Measurements from ENCODE around the gene BNIPL.

BNIPL gene

DNA sequence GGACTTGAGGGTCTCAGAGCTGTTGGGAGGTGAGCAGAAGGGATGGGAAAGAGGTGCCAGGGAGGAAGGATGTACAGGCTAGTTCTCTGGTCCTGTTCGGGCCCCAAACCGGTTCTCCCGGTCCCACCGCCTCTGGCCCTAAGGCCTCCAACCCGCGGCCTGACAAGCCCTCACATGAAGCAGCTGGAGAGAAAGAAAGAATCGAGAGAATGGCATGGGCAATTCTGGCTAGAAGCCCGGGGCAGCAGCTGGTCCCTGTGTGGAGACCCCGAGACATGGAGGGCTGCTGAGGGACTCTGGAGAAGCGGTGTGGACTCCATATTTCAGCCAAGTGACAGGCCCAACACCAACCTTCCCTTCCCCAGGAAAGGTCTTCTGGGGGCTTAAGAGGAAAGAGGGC is 22.3 kb downstream of the BNIPL start:
- DNase-seq (ENCODE audit: low spot score): peak; percentile 12

- peak; percentile 82 for DNase-seq (ENCODE audit: low spot score)
These were observed 23.0 kb downstream of the BNIPL start, which contains the start of gene CDC42SE1 for GRCh38 chr1:151059109-151060006. Gene CDC42SE1, minus strand, starts transcription at chr1:151059622. Its CDS starts 3,892 bp downstream, at chr1:151055730.

- DNase-seq (ENCODE audit: low spot score): no peak
These were observed 23.7 kb downstream of the BNIPL start, which contains the start of gene MLLT11 for GRCh38 chr1:151060007-151060656. Gene MLLT11, plus strand, starts transcription at chr1:151060397. Its CDS starts 6,828 bp downstream, at chr1:151067225.

DNA sequence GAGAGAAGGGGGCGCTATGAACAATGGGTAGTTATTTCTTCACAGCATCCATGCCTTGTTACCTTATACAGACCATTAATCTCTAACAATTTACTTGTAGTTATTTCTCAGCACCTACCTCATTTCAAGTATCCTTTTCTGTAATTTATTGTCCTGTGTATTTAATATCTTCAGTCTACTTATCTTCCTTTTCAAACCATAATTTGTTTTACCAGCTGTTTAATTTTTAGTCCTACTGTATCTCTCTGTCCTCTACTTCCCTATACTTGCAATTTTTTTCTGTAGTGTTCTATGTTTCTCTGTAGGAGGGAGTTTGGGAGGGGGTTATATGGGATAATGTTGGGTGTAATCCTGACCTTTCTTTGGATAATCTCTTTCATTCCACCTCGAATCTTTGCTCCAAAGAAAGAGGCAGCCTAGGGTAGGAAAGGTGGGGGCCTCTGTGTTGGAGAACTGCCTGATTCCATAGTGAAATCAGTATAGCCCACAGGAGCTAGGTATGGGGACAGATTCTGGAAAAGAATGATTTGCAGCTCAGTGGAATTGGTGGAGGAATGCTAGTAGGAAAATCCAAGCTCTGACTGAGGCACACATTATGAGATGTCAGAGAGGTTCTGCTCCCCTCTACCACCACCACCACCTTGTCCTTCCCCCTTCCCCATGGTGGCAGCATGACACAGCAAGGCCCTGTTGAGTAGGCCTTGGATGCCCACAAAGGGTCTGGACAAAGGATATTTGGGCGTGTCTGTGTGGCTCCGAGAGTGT is 24.5 kb downstream of the BNIPL start:
- no peak for DNase-seq (ENCODE audit: low spot score)

GRCh38 chr1:151061704-151062103 is 25.3 kb downstream of the BNIPL start:
- DNase-seq (ENCODE audit: low spot score): no peak

DNA sequence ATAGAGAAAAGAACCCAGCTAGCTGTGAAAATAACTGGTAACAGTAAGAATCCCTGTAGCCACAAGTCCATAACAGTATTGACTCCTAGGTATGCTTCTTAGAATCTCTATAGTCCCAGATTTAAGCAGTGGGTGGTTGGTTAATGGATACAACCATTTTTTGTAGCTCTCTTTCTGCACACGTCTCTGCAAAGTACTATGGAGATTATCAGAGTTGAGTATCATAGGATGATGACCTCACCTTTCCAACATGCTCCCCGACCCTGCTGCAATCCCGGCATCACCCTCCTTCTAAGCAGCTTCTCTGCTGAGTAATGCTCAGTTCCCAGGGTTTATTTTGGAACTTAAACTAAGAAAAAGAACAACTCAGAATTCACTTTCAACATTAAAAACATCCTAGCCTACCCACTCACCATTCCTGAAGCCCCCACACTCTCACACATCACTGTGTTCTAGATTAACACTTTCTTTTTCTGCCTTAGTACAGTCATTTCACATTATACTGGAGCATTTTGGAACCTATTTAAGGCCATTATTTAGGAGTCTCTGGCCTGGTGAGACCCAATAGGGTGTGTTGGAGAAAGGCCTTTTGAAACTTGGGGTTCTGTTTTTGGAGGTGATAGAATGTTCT is 26.5 kb downstream of the BNIPL start:
- DNase-seq (ENCODE audit: low spot score): no peak

DNA sequence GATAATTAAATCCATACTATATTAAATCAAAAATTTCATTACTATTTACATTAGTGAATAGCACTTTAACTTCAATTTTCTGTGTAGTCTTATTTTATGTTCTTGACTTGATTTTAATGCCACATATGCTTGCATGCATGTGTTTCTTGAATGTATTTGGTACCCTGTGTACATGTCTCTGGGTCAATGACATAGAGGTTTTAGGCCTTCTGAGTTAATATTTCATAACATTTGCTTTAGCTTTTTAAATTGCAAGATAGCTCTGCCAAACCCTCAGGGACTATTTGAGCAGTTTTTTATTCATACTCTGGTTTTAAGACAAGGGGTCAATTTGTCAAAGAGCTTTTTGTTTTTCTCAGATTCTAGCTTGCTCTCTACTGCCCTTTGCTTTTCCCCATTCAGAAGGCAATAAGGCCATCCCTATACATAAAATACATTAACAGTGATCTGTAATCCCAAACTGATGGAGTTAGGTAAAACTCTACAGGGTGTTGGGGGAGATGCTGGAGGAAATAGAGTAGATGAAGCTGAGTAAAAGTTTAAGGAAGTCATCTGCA is 28.8 kb downstream of the BNIPL start:
- DNase-seq (ENCODE audit: low spot score): no peak

- no peak for DNase-seq (ENCODE audit: low spot score)
These were observed 30.8 kb downstream of the BNIPL start for GRCh38 chr1:151067185-151067584.

DNA sequence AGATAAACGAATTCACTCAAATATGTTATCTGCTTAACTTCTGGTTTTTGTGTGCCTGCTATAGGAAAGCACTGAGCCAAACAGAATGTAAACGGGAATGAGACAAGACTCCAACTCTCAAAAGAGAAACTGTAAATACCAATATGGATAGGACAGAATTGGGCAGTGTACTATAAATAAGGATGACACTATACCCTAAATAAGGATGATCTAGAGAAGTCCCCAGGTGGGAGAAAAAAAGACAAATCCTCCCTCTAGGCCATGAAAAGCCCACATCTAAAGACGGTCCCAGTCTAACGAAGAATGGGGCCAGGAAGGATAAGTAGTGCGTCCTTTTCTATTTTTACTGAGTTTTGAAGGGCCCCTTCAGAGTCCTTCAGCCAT is 32.7 kb downstream of the BNIPL start:
- DNase-seq (ENCODE audit: low spot score): peak; percentile 7

DNA sequence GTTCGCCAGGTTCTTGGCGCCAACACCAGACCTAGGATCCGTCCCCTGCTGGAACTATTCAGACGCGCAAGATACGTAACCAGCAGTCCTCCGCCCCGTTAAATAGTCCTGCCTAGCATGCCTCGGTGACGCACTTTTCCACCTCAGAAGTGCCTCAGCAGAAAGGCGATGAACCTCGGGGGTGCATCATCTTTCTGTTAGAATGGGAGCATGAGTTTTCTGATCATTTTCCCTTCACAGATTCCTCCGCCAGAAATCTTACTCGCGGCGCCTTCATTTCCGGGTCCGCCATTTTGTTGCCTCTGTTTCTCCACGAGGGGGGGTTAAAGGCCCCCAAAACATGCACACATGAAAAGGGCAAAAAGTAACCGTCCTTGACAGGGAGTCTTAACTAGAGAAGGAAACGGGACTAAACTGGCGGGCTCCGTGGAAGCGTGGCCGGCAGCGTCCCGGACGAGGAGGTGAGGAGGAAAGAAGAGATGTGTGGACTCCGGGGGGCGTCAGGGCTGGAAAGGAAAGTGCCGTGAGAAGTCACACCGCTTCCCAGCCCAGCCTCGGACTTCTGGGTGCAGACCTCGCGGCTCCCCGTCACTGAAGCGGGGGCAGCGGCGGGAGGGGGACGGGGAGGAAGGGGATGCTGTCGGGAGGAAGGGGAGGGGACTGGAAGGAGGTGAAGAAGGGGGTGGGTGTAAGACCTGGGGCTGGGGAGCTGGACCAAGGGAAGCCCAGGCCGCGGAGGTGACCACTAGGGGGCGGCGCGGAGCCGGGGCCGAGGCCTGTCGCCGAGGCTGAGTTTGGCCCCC is 34.3 kb downstream of the BNIPL start, which contains the start of gene GABPB2:
GABPB2 (plus strand) TSS at position 288 of the 803 bp plus-strand sequence. CDS start 17,429 bp downstream, outside the sequence.
- peak; percentile 91 for DNase-seq (ENCODE audit: low spot score)

GRCh38 chr1:151072224-151072623 is 35.8 kb downstream of the BNIPL start:
- no peak for DNase-seq (ENCODE audit: low spot score)

- no peak for DNase-seq (ENCODE audit: low spot score)
These were observed 49.7 kb downstream of the BNIPL start for GRCh38 chr1:151085953-151086559.

Data from hematopoietic multipotent progenitor cell treated with erythropoietin and hydrocortisone succinate and interleukin-3 and kit ligand, for 15 days (in vitro differentiated cells).